HepG2 (cell line): ENCODE results near the gene LYSMD3. TPM values are rescaled to one million over a fixed set of nuclear protein-coding genes. Genes with fewer than 3 reads are reported as not detected.

Experiments used
- ATAC-seq: fragments of 200-7000 bp; cut with Tn5 transposase; 3 replicates; pipeline ENCODE4 v1.9.1; 2020; ENCODE audit warnings: mild to moderate bottlenecking, moderate library complexity
- BruUV-seq: library from RNA; stranded (reverse); fragments of 400-500 nt; replicated peaks from 2 replicates; lab custom pipeline; 2021; lab: Mats Ljungman, UMichigan
- CTCF ChIA-PET: fragments of 300-600 bp; formaldehyde crosslinking; extraction: SDS; loops from one replicate; lab custom pipeline; 2021; ENCODE audit warnings: low total read pairs, inconsistent platforms, low intra/inter-chr PET ratio; lab: Yijun Ruan, JAX
- POLR2A ChIA-PET: fragments of 350-600 bp; sonication (Branson Sonifier 250); formaldehyde crosslinking; loops from one replicate; lab custom pipeline; 2020; ENCODE audit warnings: antibody characterized with exemption, inconsistent platforms; lab: Yijun Ruan, JAX
- DNase-seq: peaks from one replicate; pipeline ENCODE4 v3.0.0-alpha.2; 2015; ENCODE audit warnings: low spot score
- FAIRE-seq: peaks from 3 replicates; lab custom pipeline; 2011; peaks lifted over from hg19 to GRCh38; lab: Jason Lieb, UNC
- H2AFZ ChIP-seq: one replicate; pipeline ENCODE4 v1.6.1; 2011; ENCODE audit warnings: low read length, inconsistent platforms
- H3K27ac ChIP-seq: fragments of 300-600 bp; 3 replicates; pipeline ENCODE4 v1.8.0; 2011; ENCODE audit warnings: mixed run types, mild to moderate bottlenecking, mixed read lengths, low read length, inconsistent platforms; ENCODE audit not compliant: insufficient read depth; ENCODE audit errors: extremely low read length
- H3K27me3 ChIP-seq, 2 experiments: fragments of 200-600 bp in 1 of 2; 2 replicates in 1 of 2; 3 replicates in 1 of 2; pipeline versions ENCODE4 v1.6.0 to v1.8.0; 2011; ENCODE audit warnings: low read length in 2 of 2, mild to moderate bottlenecking in 2 of 2, moderate library complexity in 2 of 2, inconsistent platforms in 1 of 2; ENCODE audit not compliant: insufficient read depth in 2 of 2, control insufficient read depth in 1 of 2
- H3K36me3 ChIP-seq, 2 experiments: fragments of 200-600 bp in 1 of 2; replicated peaks in 1 of 2; 2 replicates in 1 of 2; 3 replicates in 1 of 2; pipeline versions ENCODE4 v1.5.1 to v1.8.0; 2011; ENCODE audit warnings: low read length in 2 of 2, inconsistent platforms in 1 of 2; ENCODE audit not compliant: insufficient read depth in 2 of 2, control insufficient read depth in 1 of 2
- H3K4me1 ChIP-seq: 2 replicates; pipeline ENCODE4 v1.5.1; 2012; ENCODE audit warnings: low read length, inconsistent platforms; ENCODE audit not compliant: insufficient read depth
- H3K4me2 ChIP-seq: 2 replicates; pipeline ENCODE4 v1.6.0; 2011; ENCODE audit warnings: low read depth, low read length, inconsistent platforms
- H3K4me3 ChIP-seq, 3 experiments: fragments of 200-600 bp in 1 of 3; sonication (generic), shearing (Covaris generic) in 1 of 3; replicated peaks in 1 of 3; 2 replicates each; pipeline ENCODE4 v1.5.1; 2011 to 2016; ENCODE audit warnings: low read length in 3 of 3, inconsistent platforms in 2 of 3, low read depth in 2 of 3, mild to moderate bottlenecking in 2 of 3, control low read depth in 1 of 3, mixed read lengths in 1 of 3; ENCODE audit not compliant: insufficient read depth in 1 of 3
- H3K79me2 ChIP-seq: one replicate; pipeline ENCODE4 v1.6.1; 2011; ENCODE audit warnings: low read length, inconsistent platforms; ENCODE audit not compliant: insufficient read depth
- H3K9ac ChIP-seq: 2 replicates; pipeline ENCODE4 v1.6.0; 2011; ENCODE audit warnings: mild to moderate bottlenecking, low read depth, low read length, inconsistent platforms; ENCODE audit not compliant: insufficient read depth
- H3K9me3 ChIP-seq: 2 replicates; pipeline ENCODE4 v1.5.1; 2012; ENCODE audit warnings: mild to moderate bottlenecking, low read length
- H4K20me1 ChIP-seq: 2 replicates; pipeline ENCODE4 v1.6.0; 2011; ENCODE audit warnings: inconsistent platforms, mild to moderate bottlenecking, low read length, moderate library complexity; ENCODE audit not compliant: insufficient read depth
- AKNA ChIP-seq: sonication (generic); formaldehyde crosslinking; IDR thresholded peaks from 2 replicates; pipeline ENCODE4 v1.4.0; 2020; ENCODE audit warnings: missing genetic modification reagents, borderline replicate concordance
- GABPB1 ChIP-seq: IDR thresholded peaks from 2 replicates; pipeline ENCODE4 v1.6.1; 2016; ENCODE audit warnings: mild to moderate bottlenecking, missing genetic modification reagents, moderate library complexity, missing compliant biosample characterization
- GPBP1L1 ChIP-seq: sonication (generic); formaldehyde crosslinking; IDR thresholded peaks from 2 replicates; pipeline ENCODE4 v1.5.0; 2020; ENCODE audit warnings: mild to moderate bottlenecking, missing genetic modification reagents
- TCF12 ChIP-seq, 2 experiments: fragments of 450-650 bp in 1 of 2; sonication (generic) in 1 of 2; formaldehyde crosslinking in 1 of 2; IDR thresholded peaks; 2 replicates each; pipeline versions ENCODE4 v1.6.1 to v1.8.0; 2017 to 2022; ENCODE audit warnings: antibody characterized with exemption in 1 of 2, mild to moderate bottlenecking in 1 of 2, missing genetic modification reagents in 1 of 2, moderate library complexity in 1 of 2
- ZBTB8A ChIP-seq: sonication (generic); formaldehyde crosslinking; IDR thresholded peaks from 2 replicates; pipeline ENCODE4 v1.4.0; 2020; ENCODE audit warnings: mild to moderate bottlenecking, low read depth, missing genetic modification reagents, borderline replicate concordance
- ZFP37 ChIP-seq: sonication (generic); formaldehyde crosslinking; IDR thresholded peaks from 2 replicates; pipeline ENCODE4 v1.4.0; 2020; ENCODE audit warnings: missing genetic modification reagents, borderline replicate concordance
- ZNF256 ChIP-seq: sonication (generic); formaldehyde crosslinking; conservative IDR thresholded peaks from 2 replicates; pipeline ENCODE4 v1.4.0; 2020; ENCODE audit warnings: missing genetic modification reagents
- ZNF362 ChIP-seq: sonication (generic); formaldehyde crosslinking; IDR thresholded peaks from 2 replicates; pipeline ENCODE4 v1.4.0; 2020; ENCODE audit warnings: missing genetic modification reagents, mild to moderate bottlenecking, borderline replicate concordance
- ZNF740 ChIP-seq: sonication (generic); formaldehyde crosslinking; IDR thresholded peaks from 2 replicates; pipeline ENCODE4 v1.4.0; 2020; ENCODE audit warnings: missing genetic modification reagents
- ZNF841 ChIP-seq: sonication (generic); formaldehyde crosslinking; IDR thresholded peaks from 2 replicates; pipeline ENCODE4 v1.8.1; 2023; ENCODE audit warnings: missing genetic modification reagents, borderline replicate concordance
- WGBS: methylation state at CpG from one replicate; pipeline ENCODE4 v1.1.6; 2017; ENCODE audit warnings: low lambda C conversion rate; 5-methylcytosine and 5-hydroxymethylcytosine counted together
- in situ Hi-C: cut with HindIII; loops from 2 replicates; pipeline ENCODE4 v1.10.0; 2017; ENCODE audit warnings: low pct_unique_long_range_greater_than_20kb; ENCODE audit not compliant: extremely low pct_ligation_motif_present
- intact Hi-C: fragments of 100-400 bp; cut with micrococcal nuclease; formaldehyde crosslinking; loops from one replicate; pipeline ENCODE4 v1.10.0; 2022; ENCODE audit not compliant: unreplicated experiment
- polyA plus RNA-seq, 8 experiments: library from polyadenylated mRNA; depleted of rRNA in 3 of 8; stranded (reverse) in 7 of 8; unstranded in 1 of 8; fragments of >200 nt; fragmentation: Illumina TruSeq in 4 of 8; extraction: Trizol in 4 of 8; gene quantifications; 2 replicates each; pipeline versions ENCODE4 v1.2.1 to v1.2.3, GENCODE V29; 2011 to 2016; ENCODE audit warnings: low read depth in 4 of 8, missing spikeins in 1 of 8, mixed read lengths in 1 of 8; ENCODE audit not compliant: insufficient read depth in 1 of 8
- total RNA-seq, 5 experiments: library from RNA; depleted of rRNA; stranded (reverse); fragments of >200 nt; fragmentation: Illumina TruSeq; extraction: Trizol; gene quantifications; 2 replicates each; pipeline ENCODE4 v1.2.3, GENCODE V29; 2016; ENCODE audit warnings: low read depth in 1 of 5
- TF ChIP-seq, protein P1 (sequence below): sonication (generic); formaldehyde crosslinking; IDR thresholded peaks from 2 replicates; pipeline ENCODE4 v1.4.0; 2020; ENCODE audit warnings: mild to moderate bottlenecking, low read depth, missing genetic modification reagents

Gene LYSMD3
- total and polyA plus RNA-seq, 2 of the 13 experiments (the other 11 are each of a cell fraction or from before 2014, with no cell fraction given), result 9.1 to 13.8 TPM

- TF ChIP-seq GPBP1L1, result no peak
- TF ChIP-seq ZFP37 (CRISPR knock-in tag), result no peak
- TF ChIP-seq ZNF362 (CRISPR knock-in tag), result no peak
Observed at GRCh38 chr5:90570034-90570433, 40.6 kb upstream of the LYSMD3 start (continued).

GRCh38 chr5:90569084-90569483 lies 39.7 kb upstream of the LYSMD3 start:
- no peak overlapping the region for H3K4me3 ChIP-seq
- no peak overlapping the region for H3K9ac ChIP-seq
- 0% methylated on average over 1 of the region's 1 CpG for WGBS
- no peaks in the 10 kb centered on the region for H3K9me3 ChIP-seq
- H3K27ac ChIP-seq, result no peak overlapping the region
- H3K36me3 ChIP-seq, result no peaks in the 10 kb centered on the region
- no peaks in the 10 kb centered on the region for H4K20me1 ChIP-seq
- H3K4me2 ChIP-seq, result no peak overlapping the region
- in situ Hi-C loops (no loop called here), intact Hi-C loops (no loop called here)
- H3K4me1 ChIP-seq, result no peaks in the 10 kb centered on the region
- no peaks in the 10 kb centered on the region; a peak in 1 of 5 replicates for H3K27me3 ChIP-seq
- H3K79me2 ChIP-seq, result no peaks in the 10 kb centered on the region
- FAIRE-seq (no peak), ATAC-seq (no peak), DNase-seq (no peak)
- BruUV-seq, result no TSS peak
- TF ChIP-seq, protein P1, sequence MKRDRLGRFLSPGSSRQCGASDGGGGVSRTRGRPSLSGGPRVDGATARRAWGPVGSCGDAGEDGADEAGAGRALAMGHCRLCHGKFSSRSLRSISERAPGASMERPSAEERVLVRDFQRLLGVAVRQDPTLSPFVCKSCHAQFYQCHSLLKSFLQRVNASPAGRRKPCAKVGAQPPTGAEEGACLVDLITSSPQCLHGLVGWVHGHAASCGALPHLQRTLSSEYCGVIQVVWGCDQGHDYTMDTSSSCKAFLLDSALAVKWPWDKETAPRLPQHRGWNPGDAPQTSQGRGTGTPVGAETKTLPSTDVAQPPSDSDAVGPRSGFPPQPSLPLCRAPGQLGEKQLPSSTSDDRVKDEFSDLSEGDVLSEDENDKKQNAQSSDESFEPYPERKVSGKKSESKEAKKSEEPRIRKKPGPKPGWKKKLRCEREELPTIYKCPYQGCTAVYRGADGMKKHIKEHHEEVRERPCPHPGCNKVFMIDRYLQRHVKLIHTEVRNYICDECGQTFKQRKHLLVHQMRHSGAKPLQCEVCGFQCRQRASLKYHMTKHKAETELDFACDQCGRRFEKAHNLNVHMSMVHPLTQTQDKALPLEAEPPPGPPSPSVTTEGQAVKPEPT (CRISPR knock-in tag), result no peak
- TF ChIP-seq ZNF740 (CRISPR knock-in tag), result no peak
- TF ChIP-seq ZNF841 (CRISPR knock-in tag), result no peak
- TF ChIP-seq GABPB1, result no peak
- TF ChIP-seq TCF12 (IDR thresholded peaks at IDR 0.05), result no peak
- no peak for TF ChIP-seq TCF12 (CRISPR knock-in tag; IDR thresholded peaks at IDR 0.05)
- TF ChIP-seq ZNF256 (CRISPR knock-in tag), result no peak
- TF ChIP-seq AKNA (CRISPR knock-in tag), result no peak
- no peak for TF ChIP-seq ZBTB8A (CRISPR knock-in tag)
- H2AFZ ChIP-seq, result no peak overlapping the region
- ChIA-PET CTCF (no interaction called here), POLR2A (no interaction called here)
